Progenitor cell of endocrine pancreas (in vitro differentiated cells): ENCODE measurements around the gene MCM9. TPM values are rescaled to one million over a fixed set of nuclear protein-coding genes. Genes with fewer than 3 reads are reported as not detected.
A peak's percentile ranks its signal among the peaks of the same experiment; 100 is the strongest.

Experiments
- DNase-seq: peaks from one replicate; pipeline ENCODE4 v3.0.0; 2021; ENCODE audit warnings: low spot score; ENCODE audit not compliant: unreplicated experiment
- H3K27ac Mint-ChIP-seq: 2 replicates; pipeline ENCODE4 v1.8.0; 2021; ENCODE audit warnings: mild to moderate bottlenecking, moderate library complexity, mixed read lengths
- H3K27me3 Mint-ChIP-seq: 2 replicates; pipeline ENCODE4 v1.8.0; 2021; ENCODE audit warnings: mixed read lengths
- H3K36me3 Mint-ChIP-seq: 2 replicates; pipeline ENCODE4 v1.8.0; 2022; ENCODE audit warnings: mixed read lengths; ENCODE audit not compliant: insufficient read depth
- H3K4me1 Mint-ChIP-seq: 2 replicates; pipeline ENCODE4 v1.8.0; 2021; ENCODE audit warnings: low read depth, mixed read lengths
- H3K4me3 Mint-ChIP-seq: 2 replicates; pipeline ENCODE4 v1.8.0; 2021; ENCODE audit warnings: low read depth, mild to moderate bottlenecking, moderate library complexity, mixed read lengths
- H3K9me3 Mint-ChIP-seq: 2 replicates; pipeline ENCODE4 v1.8.0; 2021; ENCODE audit warnings: low read depth, mixed read lengths
- CTCF ChIP-seq: fragments of 200-600 bp; sonication (generic); IDR thresholded peaks from one replicate; pipeline ENCODE4 v1.5.0; 2021; ENCODE audit warnings: antibody characterized with exemption, mild to moderate bottlenecking; ENCODE audit not compliant: unreplicated experiment
- total RNA-seq: library from RNA; stranded (reverse); gene quantifications from 2 replicates; pipeline ENCODE4 v1.2.1, GENCODE V29; 2021

Gene MCM9
- total RNA-seq, 1 donor from 2014 or later, result 24.7 TPM

GRCh38 chr6:118853408-118853807, 81.6 kb downstream of the MCM9 start:
- Mint-ChIP-seq H3K27ac (no peak overlapping the region), H3K4me3 (no peak overlapping the region), H3K36me3 (peaks cover 2% of the 10 kb centered on the region), H3K27me3 (no peaks in the 10 kb centered on the region), H3K9me3 (no peaks in the 10 kb centered on the region), H3K4me1 (no peaks in the 10 kb centered on the region)
- no peak for DNase-seq
- no peak for TF ChIP-seq CTCF

- no peak for TF ChIP-seq CTCF
- Mint-ChIP-seq H3K4me1 (peaks cover 3% of the 10 kb centered on the region), H3K27me3 (no peaks in the 10 kb centered on the region), H3K27ac (no peak overlapping the region), H3K36me3 (peaks cover 4% of the 10 kb centered on the region), H3K9me3 (no peaks in the 10 kb centered on the region), H3K4me3 (no peak overlapping the region)
- no peak for DNase-seq
These were observed 90.0 kb downstream of the MCM9 start for GRCh38 chr6:118844915-118845314.

- Mint-ChIP-seq H3K4me1 (peaks cover 3% of the 10 kb centered on the region), H3K27ac (no peak overlapping the region), H3K9me3 (peaks cover 7% of the 10 kb centered on the region), H3K36me3 (peaks cover 13% of the 10 kb centered on the region), H3K4me3 (no peak overlapping the region), H3K27me3 (no peaks in the 10 kb centered on the region)
- no peak for TF ChIP-seq CTCF
- no peak for DNase-seq
These were observed 91.1 kb downstream of the MCM9 start for GRCh38 chr6:118843685-118844390.

GRCh38 chr6:118830691-118831090, 104.3 kb downstream of the MCM9 start:
- Mint-ChIP-seq H3K36me3 (peaks cover 7% of the 10 kb centered on the region), H3K9me3 (peaks cover 13% of the 10 kb centered on the region), H3K27ac (peak overlapping the region; percentile 62)

GRCh38 chr6:118829817-118830478, 105.0 kb downstream of the MCM9 start:
- no peak for DNase-seq
- no peaks in the 10 kb centered on the region for H3K27me3 Mint-ChIP-seq
- H3K27ac Mint-ChIP-seq, result no peak overlapping the region
- H3K4me3 Mint-ChIP-seq, result no peak overlapping the region
- peaks cover 6% of the 10 kb centered on the region for H3K9me3 Mint-ChIP-seq
- no peaks in the 10 kb centered on the region for H3K4me1 Mint-ChIP-seq
- TF ChIP-seq CTCF, result no peak
- H3K36me3 Mint-ChIP-seq, result peaks cover 4% of the 10 kb centered on the region

More at GRCh38 chr6:118830691-118831090, 104.3 kb downstream of the MCM9 start:
- H3K4me1 Mint-ChIP-seq, result no peaks in the 10 kb centered on the region
- no peak overlapping the region for H3K4me3 Mint-ChIP-seq
- no peak for DNase-seq
- H3K27me3 Mint-ChIP-seq, result no peaks in the 10 kb centered on the region
- no peak for TF ChIP-seq CTCF
